HG03342 (cell line): ENCODE data around the gene NETO1.
A peak's percentile ranks its signal among the peaks of the same experiment; 100 is the strongest.

Experiments used
- ATAC-seq: cut with Tn5 transposase; IDR thresholded peaks from one replicate; pipeline ENCODE4 v1.9.1; 2021; ENCODE audit warnings: mild to moderate bottlenecking, moderate library complexity; ENCODE audit not compliant: unreplicated experiment

The NETO1 gene

GRCh38 chr18:72846736-72847533 lies 20.9 kb downstream of the NETO1 start:
- ATAC-seq: no peak

GRCh38 chr18:72843743-72844142 lies 24.0 kb downstream of the NETO1 start:
- ATAC-seq: no peak

- no peak for ATAC-seq
Measured at GRCh38 chr18:72840109-72840508, 27.7 kb downstream of the NETO1 start.

- ATAC-seq: no peak
Measured at GRCh38 chr18:72834731-72835130, 33.1 kb downstream of the NETO1 start.

GRCh38 chr18:72833471-72833870 lies 34.3 kb downstream of the NETO1 start:
- no peak for ATAC-seq

- no peak for ATAC-seq
Measured at GRCh38 chr18:72830109-72830508, 37.7 kb downstream of the NETO1 start.

- ATAC-seq: no peak
Measured at GRCh38 chr18:72828601-72829000, 39.2 kb downstream of the NETO1 start.

- no peak for ATAC-seq
Measured at GRCh38 chr18:72826736-72827135, 41.1 kb downstream of the NETO1 start.

GRCh38 chr18:72823345-72823744 lies 44.4 kb downstream of the NETO1 start:
- ATAC-seq: no peak

GRCh38 chr18:72822202-72822601 lies 45.6 kb downstream of the NETO1 start:
- no peak for ATAC-seq

GRCh38 chr18:72820571-72820970 lies 47.2 kb downstream of the NETO1 start:
- no peak for ATAC-seq

- ATAC-seq: no peak
Measured at GRCh38 chr18:72819050-72819449, 48.7 kb downstream of the NETO1 start.

GRCh38 chr18:72811047-72811446 lies 56.7 kb downstream of the NETO1 start:
- peak; percentile 52 for ATAC-seq

- ATAC-seq: no peak
Measured at GRCh38 chr18:72808680-72809079, 59.1 kb downstream of the NETO1 start.

- ATAC-seq: no peak
Measured at GRCh38 chr18:72799106-72799505, 68.7 kb downstream of the NETO1 start.

GRCh38 chr18:72783530-72783929 lies 84.3 kb downstream of the NETO1 start:
- no peak for ATAC-seq

GRCh38 chr18:72774914-72775313 lies 92.9 kb downstream of the NETO1 start:
- no peak for ATAC-seq

GRCh38 chr18:72772916-72773315 lies 94.9 kb downstream of the NETO1 start:
- ATAC-seq: no peak

GRCh38 chr18:72768681-72769229 lies 99.0 kb downstream of the NETO1 start:
- no peak for ATAC-seq

GRCh38 chr18:72762515-72763122 lies 105.2 kb downstream of the NETO1 start:
- peak; percentile 82 for ATAC-seq

- ATAC-seq: no peak
Measured at GRCh38 chr18:72752220-72752619, 115.6 kb downstream of the NETO1 start.

- ATAC-seq: no peak
Measured at GRCh38 chr18:72742002-72742401, 125.8 kb downstream of the NETO1 start.
